NCI-H2107 treated with DMSO at 0.1 percent for 48 hours (cell line): ENCODE measurements around the gene AKAP13.
"Not testable (repeated sequence)": the region's sequence is repeated elsewhere in the genome, so short reads cannot be mapped to it uniquely, and the experiment has no call there.

Experiments
- DNase-seq: peaks from one replicate; lab custom pipeline; 2025; ENCODE audit not compliant: unreplicated experiment; lab: John Stamatoyannopoulos, UW

AKAP13 gene

GRCh38 chr15:85349062-85349461 lies 31.3 kb upstream of the AKAP13 start:
- not testable (repeated sequence) for DNase-seq

GRCh38 chr15:85350395-85350794 lies 30.0 kb upstream of the AKAP13 start:
- no peak for DNase-seq

- not testable (repeated sequence) for DNase-seq
Observed at GRCh38 chr15:85351501-85351900, 28.9 kb upstream of the AKAP13 start.

GRCh38 chr15:85351965-85352364 lies 28.4 kb upstream of the AKAP13 start:
- DNase-seq: no peak

GRCh38 chr15:85353516-85353915 lies 26.9 kb upstream of the AKAP13 start:
- DNase-seq: no peak

- no peak for DNase-seq
Observed at GRCh38 chr15:85354461-85354860, 25.9 kb upstream of the AKAP13 start.

GRCh38 chr15:85354948-85355347 lies 25.5 kb upstream of the AKAP13 start:
- DNase-seq: no peak

- DNase-seq: no peak
Observed at GRCh38 chr15:85356276-85356675, 24.1 kb upstream of the AKAP13 start.

GRCh38 chr15:85361323-85361722 lies 19.1 kb upstream of the AKAP13 start:
- no peak for DNase-seq

- no peak for DNase-seq
Observed at GRCh38 chr15:85362436-85363081, 17.8 kb upstream of the AKAP13 start.

- DNase-seq: no peak
Observed at GRCh38 chr15:85365980-85366379, 14.4 kb upstream of the AKAP13 start.

- no peak for DNase-seq
Observed at GRCh38 chr15:85367741-85368140, 12.7 kb upstream of the AKAP13 start.

- DNase-seq: no peak
Observed at GRCh38 chr15:85374831-85375230, 5.6 kb upstream of the AKAP13 start.

- DNase-seq: no peak
Observed at GRCh38 chr15:85377269-85377668, 3.1 kb upstream of the AKAP13 start.

GRCh38 chr15:85377986-85378385 lies 2.4 kb upstream of the AKAP13 start:
- DNase-seq: no peak

GRCh38 chr15:85379403-85380131 lies 836 bp upstream of the AKAP13 start:
- no peak for DNase-seq

- DNase-seq: no peak
Observed at GRCh38 chr15:85380812-85381642, 624 bp downstream of the AKAP13 start.

- DNase-seq: no peak
Observed at GRCh38 chr15:85381850-85382751, 1.7 kb downstream of the AKAP13 start.

- no peak for DNase-seq
Observed at GRCh38 chr15:85382942-85383341, 2.5 kb downstream of the AKAP13 start.

GRCh38 chr15:85383470-85384148 lies 3.2 kb downstream of the AKAP13 start:
- DNase-seq: no peak
